Measurements from ENCODE around the gene ARL6IP5.

The ARL6IP5 gene

DNA sequence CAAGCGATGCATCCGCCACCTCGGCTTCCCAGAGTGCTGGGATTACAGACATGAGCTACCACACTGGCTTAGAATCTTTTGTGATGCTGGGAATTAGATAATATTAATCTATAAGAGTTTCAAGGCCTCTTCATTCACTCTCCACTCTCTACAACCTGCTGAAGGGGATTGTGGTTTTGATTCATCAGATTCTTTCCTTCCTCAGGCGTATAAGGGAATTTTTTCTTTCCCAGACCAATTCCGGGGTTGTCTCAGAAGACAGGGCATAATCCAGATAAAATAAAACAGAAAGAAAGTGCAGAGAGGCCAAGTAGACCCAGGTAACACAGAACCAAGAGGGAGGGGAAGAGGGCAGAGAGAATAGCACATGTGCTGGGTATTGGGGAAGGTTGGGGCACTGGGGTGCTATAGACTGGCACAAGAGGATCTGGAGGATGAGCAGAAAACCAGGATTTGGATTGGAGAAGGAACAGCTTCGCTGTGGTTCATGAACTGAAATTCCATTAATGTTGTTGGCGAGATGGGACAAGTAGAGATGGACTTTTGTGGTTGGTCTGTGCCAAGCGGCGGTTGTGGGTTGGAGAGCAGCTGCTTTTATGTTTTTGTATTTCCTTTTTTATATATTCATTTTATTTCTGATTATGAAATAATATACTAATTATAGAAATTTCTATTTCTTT, 12.8 kb downstream of the ARL6IP5 start:
- Histone ChIP-seq H3K36me3 (ENCODE audit: control insufficient read depth in 1 of 2, insufficient read depth in 2 of 2, low read length in 2 of 2) (peaks cover 9 to 17% of the 10 kb centered on the region in 2 donors), H3K27me3 (ENCODE audit: control insufficient read depth in 1 of 2, insufficient read depth in 2 of 2, low read length in 2 of 2) (no peaks in the 10 kb centered on the region), H3K4me1 (ENCODE audit: control insufficient read depth in 1 of 2, insufficient read depth in 2 of 2, low read length in 2 of 2) (peaks cover 24 to 36% of the 10 kb centered on the region in 2 donors), H3K9me3 (ENCODE audit: control insufficient read depth in 1 of 2, low read length in 2 of 2) (no peaks in the 10 kb centered on the region), H3K4me3 (ENCODE audit: low read depth in 1 of 2, low read length in 2 of 2) (no peak overlapping the region), H3K9ac (ENCODE audit: low read depth in 1 of 2, low read length in 2 of 2) (no peak overlapping the region), H3K27ac (ENCODE audit: low read depth, low read length) (no peak overlapping the region)

DNA sequence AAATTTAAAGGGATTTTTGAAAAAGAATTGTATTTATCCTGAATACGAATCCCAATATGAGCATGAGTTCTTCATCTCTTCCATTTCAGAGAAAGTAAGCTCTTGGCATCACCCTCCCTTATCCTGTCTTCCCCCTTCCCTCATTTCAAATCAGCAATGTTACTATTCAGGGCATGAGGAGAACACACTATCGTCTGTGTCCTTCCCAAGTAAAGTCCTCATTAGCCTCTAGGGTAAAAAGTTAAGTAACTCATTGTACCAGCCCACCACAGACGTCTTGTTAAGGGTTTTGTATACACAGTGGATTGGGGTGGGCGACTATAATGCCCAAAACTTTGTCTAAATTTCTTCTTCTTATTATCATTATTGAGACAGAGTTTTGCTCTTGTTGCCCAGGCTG, 14.8 kb downstream of the ARL6IP5 start:
- Histone ChIP-seq H3K9ac (ENCODE audit: low read depth in 1 of 2, low read length in 2 of 2) (no peak overlapping the region), H3K4me3 (ENCODE audit: low read depth in 1 of 2, low read length in 2 of 2) (no peak overlapping the region), H3K9me3 (ENCODE audit: control insufficient read depth in 1 of 2, low read length in 2 of 2) (no peaks in the 10 kb centered on the region), H3K27me3 (ENCODE audit: control insufficient read depth in 1 of 2, insufficient read depth in 2 of 2, low read length in 2 of 2) (no peaks in the 10 kb centered on the region), H3K27ac (ENCODE audit: low read depth, low read length) (no peak overlapping the region), H3K36me3 (ENCODE audit: control insufficient read depth in 1 of 2, insufficient read depth in 2 of 2, low read length in 2 of 2) (peaks cover 27 to 32% of the 10 kb centered on the region in 2 donors), H3K4me1 (ENCODE audit: control insufficient read depth in 1 of 2, insufficient read depth in 2 of 2, low read length in 2 of 2) (peaks cover 8 to 19% of the 10 kb centered on the region in 2 donors)

DNA sequence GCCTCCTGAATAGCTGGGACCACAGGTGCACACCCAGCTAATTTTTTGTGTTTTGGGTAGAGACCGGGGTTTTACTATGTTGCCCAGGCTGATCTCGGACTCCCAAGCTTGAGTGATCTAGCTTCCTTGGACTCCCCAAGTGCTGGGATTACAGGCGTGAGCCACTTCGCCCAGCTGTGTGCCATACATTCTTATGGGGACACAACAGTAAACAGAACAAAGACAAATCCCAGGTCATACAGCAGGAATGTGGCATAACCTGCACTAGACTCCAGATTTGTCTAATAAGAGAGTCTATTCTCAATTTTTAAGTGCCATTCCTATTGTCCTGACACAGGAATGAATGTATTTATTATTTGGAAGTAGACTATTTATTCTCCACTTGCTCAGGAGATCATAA, 17.6 kb downstream of the ARL6IP5 start:
- H3K27ac ChIP-seq (ENCODE audit: low read depth, low read length): no peak overlapping the region

GRCh38 chr3:69103123-69103522, 18.4 kb downstream of the ARL6IP5 start:
- H3K4me3 ChIP-seq (ENCODE audit: low read depth in 1 of 2, low read length in 2 of 2): no peak overlapping the region
- no peaks in the 10 kb centered on the region for H3K27me3 ChIP-seq (ENCODE audit: control insufficient read depth in 1 of 2, insufficient read depth in 2 of 2, low read length in 2 of 2)
- no peak overlapping the region for H3K27ac ChIP-seq (ENCODE audit: low read depth, low read length)
- H3K36me3 ChIP-seq (ENCODE audit: control insufficient read depth in 1 of 2, insufficient read depth in 2 of 2, low read length in 2 of 2): peaks cover 32 to 49% of the 10 kb centered on the region in 2 donors
- H3K9ac ChIP-seq (ENCODE audit: low read depth in 1 of 2, low read length in 2 of 2): no peak overlapping the region
- H3K4me1 ChIP-seq (ENCODE audit: control insufficient read depth in 1 of 2, insufficient read depth in 2 of 2, low read length in 2 of 2): no peaks in the 10 kb centered on the region
- H3K9me3 ChIP-seq (ENCODE audit: control insufficient read depth in 1 of 2, low read length in 2 of 2): no peaks in the 10 kb centered on the region

More for the DNA sequence above, 17.6 kb downstream of the ARL6IP5 start:
- H3K9ac ChIP-seq (ENCODE audit: low read depth in 1 of 2, low read length in 2 of 2): no peak overlapping the region
- H3K9me3 ChIP-seq (ENCODE audit: control insufficient read depth in 1 of 2, low read length in 2 of 2): no peaks in the 10 kb centered on the region
- no peak overlapping the region for H3K4me3 ChIP-seq (ENCODE audit: low read depth in 1 of 2, low read length in 2 of 2)
- H3K27me3 ChIP-seq (ENCODE audit: control insufficient read depth in 1 of 2, insufficient read depth in 2 of 2, low read length in 2 of 2): no peaks in the 10 kb centered on the region
- H3K4me1 ChIP-seq (ENCODE audit: control insufficient read depth in 1 of 2, insufficient read depth in 2 of 2, low read length in 2 of 2): peaks cover 0 to 3% of the 10 kb centered on the region in 2 donors
- peaks cover 32 to 49% of the 10 kb centered on the region in 2 donors for H3K36me3 ChIP-seq (ENCODE audit: control insufficient read depth in 1 of 2, insufficient read depth in 2 of 2, low read length in 2 of 2)

DNA sequence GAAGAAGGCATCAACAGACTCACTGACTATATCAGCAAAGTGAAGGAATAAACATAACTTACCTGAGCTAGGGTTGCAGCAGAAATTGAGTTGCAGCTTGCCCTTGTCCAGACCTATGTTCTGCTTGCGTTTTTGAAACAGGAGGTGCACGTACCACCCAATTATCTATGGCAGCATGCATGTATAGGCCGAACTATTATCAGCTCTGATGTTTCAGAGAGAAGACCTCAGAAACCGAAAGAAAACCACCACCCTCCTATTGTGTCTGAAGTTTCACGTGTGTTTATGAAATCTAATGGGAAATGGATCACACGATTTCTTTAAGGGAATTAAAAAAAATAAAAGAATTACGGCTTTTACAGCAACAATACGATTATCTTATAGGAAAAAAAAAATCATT, 19.8 kb downstream of the ARL6IP5 start:
- Histone ChIP-seq H3K4me1 (ENCODE audit: control insufficient read depth in 1 of 2, insufficient read depth in 2 of 2, low read length in 2 of 2) (no peaks in the 10 kb centered on the region), H3K27ac (ENCODE audit: low read depth, low read length) (no peak overlapping the region), H3K36me3 (ENCODE audit: control insufficient read depth in 1 of 2, insufficient read depth in 2 of 2, low read length in 2 of 2) (peaks cover 32 to 48% of the 10 kb centered on the region in 2 donors), H3K27me3 (ENCODE audit: control insufficient read depth in 1 of 2, insufficient read depth in 2 of 2, low read length in 2 of 2) (no peaks in the 10 kb centered on the region), H3K9ac (ENCODE audit: low read depth in 1 of 2, low read length in 2 of 2) (no peak overlapping the region), H3K9me3 (ENCODE audit: control insufficient read depth in 1 of 2, low read length in 2 of 2) (no peaks in the 10 kb centered on the region), H3K4me3 (ENCODE audit: low read depth in 1 of 2, low read length in 2 of 2) (no peak overlapping the region)

GRCh38 chr3:69105320-69105719, 20.6 kb downstream of the ARL6IP5 start:
- H3K9ac ChIP-seq (ENCODE audit: low read depth in 1 of 2, low read length in 2 of 2): no peak overlapping the region
- H3K9me3 ChIP-seq (ENCODE audit: control insufficient read depth in 1 of 2, low read length in 2 of 2): no peaks in the 10 kb centered on the region
- no peak overlapping the region for H3K27ac ChIP-seq (ENCODE audit: low read depth, low read length)
- no peak overlapping the region for H3K4me3 ChIP-seq (ENCODE audit: low read depth in 1 of 2, low read length in 2 of 2)
- H3K27me3 ChIP-seq (ENCODE audit: control insufficient read depth in 1 of 2, insufficient read depth in 2 of 2, low read length in 2 of 2): no peaks in the 10 kb centered on the region
- no peaks in the 10 kb centered on the region for H3K4me1 ChIP-seq (ENCODE audit: control insufficient read depth in 1 of 2, insufficient read depth in 2 of 2, low read length in 2 of 2)
- peaks cover 32 to 46% of the 10 kb centered on the region in 2 donors for H3K36me3 ChIP-seq (ENCODE audit: control insufficient read depth in 1 of 2, insufficient read depth in 2 of 2, low read length in 2 of 2)

- H3K36me3 ChIP-seq (ENCODE audit: control insufficient read depth in 1 of 2, insufficient read depth in 2 of 2, low read length in 2 of 2): peaks cover 21 to 29% of the 10 kb centered on the region in 2 donors
- no peak overlapping the region for H3K27ac ChIP-seq (ENCODE audit: low read depth, low read length)
- H3K9ac ChIP-seq (ENCODE audit: low read depth in 1 of 2, low read length in 2 of 2): no peak overlapping the region
- no peaks in the 10 kb centered on the region for H3K4me1 ChIP-seq (ENCODE audit: control insufficient read depth in 1 of 2, insufficient read depth in 2 of 2, low read length in 2 of 2)
- no peaks in the 10 kb centered on the region for H3K9me3 ChIP-seq (ENCODE audit: control insufficient read depth in 1 of 2, low read length in 2 of 2)
- H3K4me3 ChIP-seq (ENCODE audit: low read depth in 1 of 2, low read length in 2 of 2): no peak overlapping the region
- H3K27me3 ChIP-seq (ENCODE audit: control insufficient read depth in 1 of 2, insufficient read depth in 2 of 2, low read length in 2 of 2): no peaks in the 10 kb centered on the region
Measured at GRCh38 chr3:69107841-69108240, 23.1 kb downstream of the ARL6IP5 start.

- H3K4me3 ChIP-seq (ENCODE audit: low read depth in 1 of 2, low read length in 2 of 2): no peak overlapping the region
- no peak overlapping the region for H3K9ac ChIP-seq (ENCODE audit: low read depth in 1 of 2, low read length in 2 of 2)
- peaks cover 13 to 25% of the 10 kb centered on the region in 2 donors for H3K36me3 ChIP-seq (ENCODE audit: control insufficient read depth in 1 of 2, insufficient read depth in 2 of 2, low read length in 2 of 2)
- no peaks in the 10 kb centered on the region for H3K27me3 ChIP-seq (ENCODE audit: control insufficient read depth in 1 of 2, insufficient read depth in 2 of 2, low read length in 2 of 2)
- H3K9me3 ChIP-seq (ENCODE audit: control insufficient read depth in 1 of 2, low read length in 2 of 2): no peaks in the 10 kb centered on the region
- H3K4me1 ChIP-seq (ENCODE audit: control insufficient read depth in 1 of 2, insufficient read depth in 2 of 2, low read length in 2 of 2): no peaks in the 10 kb centered on the region
- no peak overlapping the region for H3K27ac ChIP-seq (ENCODE audit: low read depth, low read length)
Measured at GRCh38 chr3:69108811-69109210, 24.1 kb downstream of the ARL6IP5 start.

GRCh38 chr3:69110941-69111546, 26.3 kb downstream of the ARL6IP5 start:
- no peaks in the 10 kb centered on the region for H3K9me3 ChIP-seq (ENCODE audit: control insufficient read depth in 1 of 2, low read length in 2 of 2)
- no peak overlapping the region for H3K27ac ChIP-seq (ENCODE audit: low read depth, low read length)
- no peak overlapping the region for H3K4me3 ChIP-seq (ENCODE audit: low read depth in 1 of 2, low read length in 2 of 2)
- H3K36me3 ChIP-seq (ENCODE audit: control insufficient read depth in 1 of 2, insufficient read depth in 2 of 2, low read length in 2 of 2): peaks cover 0 to 4% of the 10 kb centered on the region in 2 donors
- H3K9ac ChIP-seq (ENCODE audit: low read depth in 1 of 2, low read length in 2 of 2): no peak overlapping the region
- no peaks in the 10 kb centered on the region for H3K27me3 ChIP-seq (ENCODE audit: control insufficient read depth in 1 of 2, insufficient read depth in 2 of 2, low read length in 2 of 2)
- H3K4me1 ChIP-seq (ENCODE audit: control insufficient read depth in 1 of 2, insufficient read depth in 2 of 2, low read length in 2 of 2): no peaks in the 10 kb centered on the region

DNA sequence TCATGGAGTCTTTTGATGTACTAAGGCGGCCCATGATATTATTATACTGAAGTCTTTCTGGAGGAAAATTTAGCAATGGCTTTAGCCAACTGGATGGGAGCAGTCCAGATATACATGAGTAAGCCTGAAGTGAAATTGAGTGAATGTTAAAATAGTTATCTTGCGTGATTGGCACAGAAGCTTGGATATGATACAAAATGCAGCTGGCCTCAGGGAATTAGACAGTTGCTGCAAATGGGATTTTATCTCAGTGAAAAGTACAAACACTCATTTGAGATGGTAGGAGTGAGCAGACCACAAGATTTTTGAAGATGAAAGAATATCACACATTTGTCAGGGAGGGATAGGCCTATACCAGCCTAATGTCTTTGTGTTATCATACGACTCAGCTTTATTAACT, 28.8 kb downstream of the ARL6IP5 start:
- Histone ChIP-seq H3K4me3 (ENCODE audit: low read depth in 1 of 2, low read length in 2 of 2) (no peak overlapping the region), H3K36me3 (ENCODE audit: control insufficient read depth in 1 of 2, insufficient read depth in 2 of 2, low read length in 2 of 2) (no peaks in the 10 kb centered on the region), H3K27ac (ENCODE audit: low read depth, low read length) (no peak overlapping the region), H3K9ac (ENCODE audit: low read depth in 1 of 2, low read length in 2 of 2) (no peak overlapping the region), H3K4me1 (ENCODE audit: control insufficient read depth in 1 of 2, insufficient read depth in 2 of 2, low read length in 2 of 2) (peaks cover 0 to 3% of the 10 kb centered on the region in 2 donors), H3K27me3 (ENCODE audit: control insufficient read depth in 1 of 2, insufficient read depth in 2 of 2, low read length in 2 of 2) (no peaks in the 10 kb centered on the region), H3K9me3 (ENCODE audit: control insufficient read depth in 1 of 2, low read length in 2 of 2) (no peaks in the 10 kb centered on the region)
